GM12892 (cell line): Measurements from ENCODE around the gene DLG2.

Experiments used
- POLR2A ChIP-seq: IDR thresholded peaks from 2 replicates; pipeline ENCODE4 v1.6.1; 2011; ENCODE audit warnings: low read depth, low read length, control low read depth
- POLR2AphosphoS5 ChIP-seq: IDR thresholded peaks from 2 replicates; pipeline ENCODE4 v1.6.1; 2011; ENCODE audit warnings: low read depth, low read length, control low read depth
- TAF1 ChIP-seq: IDR thresholded peaks from 2 replicates; pipeline ENCODE4 v1.6.1; 2011; ENCODE audit warnings: low read depth, mild to moderate bottlenecking, control low read depth, low read length, borderline replicate concordance

DNA sequence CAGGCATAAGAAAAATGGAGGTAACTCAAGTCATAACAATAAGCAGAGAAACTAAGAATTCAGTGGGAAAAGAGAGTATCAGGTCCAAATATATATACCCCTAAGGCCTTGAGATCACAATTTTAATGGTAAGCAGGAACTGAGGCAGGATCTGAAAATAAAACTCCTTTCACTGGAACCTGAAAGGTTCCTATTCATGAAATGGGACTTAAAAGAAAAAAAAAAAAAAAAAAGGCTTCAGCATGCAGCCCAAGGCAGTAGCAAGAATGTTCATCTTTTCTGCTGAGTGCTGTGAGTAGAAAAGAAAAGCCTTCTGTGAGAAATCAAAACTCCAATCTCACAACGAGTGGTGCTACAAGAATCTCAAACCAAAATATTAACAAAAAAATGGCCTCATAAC lies 75.3 kb downstream of the DLG2 start:
- no peak for TF ChIP-seq POLR2A
- TF ChIP-seq POLR2AphosphoS5 = no peak
- no peak for TF ChIP-seq TAF1
